ENCODE data around the gene VAV2. TPM values are rescaled to one million over a fixed set of nuclear protein-coding genes. Genes with fewer than 3 reads are reported as not detected.

Gene VAV2
- total and polyA plus RNA-seq, 5 donors: 4.7 to 11.4 (median 7.4) TPM

GRCh38 chr9:134005381-134005780 lies 13.3 kb upstream of the VAV2 start:
- no peaks in the 10 kb centered on the region for H3K27me3 ChIP-seq (ENCODE audit: control insufficient read depth, insufficient read depth)
- no peaks in the 10 kb centered on the region for H3K9me3 ChIP-seq (ENCODE audit: control insufficient read depth, low read length)
- WGBS: 90% methylated on average over 8 of the region's 8 CpGs
- intact Hi-C loops (cut with DNase I): no loop called here
- ATAC-seq (no peak), DNase-seq (no peak)
- no peaks in the 10 kb centered on the region for H3K4me1 ChIP-seq (ENCODE audit: control insufficient read depth, insufficient read depth, low read length)
- no peak overlapping the region for H3K27ac ChIP-seq (ENCODE audit: low read length)
- H3K4me3 ChIP-seq (ENCODE audit: low read length): no peak overlapping the region

GRCh38 chr9:134004881-134005280 lies 12.8 kb upstream of the VAV2 start:
- 83% methylated on average over 14 of the region's 14 CpGs for WGBS
- no peak for ATAC-seq
- DNase-seq: no peak
- no peaks in the 10 kb centered on the region for H3K9me3 ChIP-seq (ENCODE audit: control insufficient read depth, low read length)
- intact Hi-C loops (cut with DNase I): no loop called here
- no peak overlapping the region for H3K4me3 ChIP-seq (ENCODE audit: low read length)
- no peaks in the 10 kb centered on the region for H3K27me3 ChIP-seq (ENCODE audit: control insufficient read depth, insufficient read depth)
- no peak overlapping the region for H3K27ac ChIP-seq (ENCODE audit: low read length)
- H3K4me1 ChIP-seq (ENCODE audit: control insufficient read depth, insufficient read depth, low read length): no peaks in the 10 kb centered on the region

DNA sequence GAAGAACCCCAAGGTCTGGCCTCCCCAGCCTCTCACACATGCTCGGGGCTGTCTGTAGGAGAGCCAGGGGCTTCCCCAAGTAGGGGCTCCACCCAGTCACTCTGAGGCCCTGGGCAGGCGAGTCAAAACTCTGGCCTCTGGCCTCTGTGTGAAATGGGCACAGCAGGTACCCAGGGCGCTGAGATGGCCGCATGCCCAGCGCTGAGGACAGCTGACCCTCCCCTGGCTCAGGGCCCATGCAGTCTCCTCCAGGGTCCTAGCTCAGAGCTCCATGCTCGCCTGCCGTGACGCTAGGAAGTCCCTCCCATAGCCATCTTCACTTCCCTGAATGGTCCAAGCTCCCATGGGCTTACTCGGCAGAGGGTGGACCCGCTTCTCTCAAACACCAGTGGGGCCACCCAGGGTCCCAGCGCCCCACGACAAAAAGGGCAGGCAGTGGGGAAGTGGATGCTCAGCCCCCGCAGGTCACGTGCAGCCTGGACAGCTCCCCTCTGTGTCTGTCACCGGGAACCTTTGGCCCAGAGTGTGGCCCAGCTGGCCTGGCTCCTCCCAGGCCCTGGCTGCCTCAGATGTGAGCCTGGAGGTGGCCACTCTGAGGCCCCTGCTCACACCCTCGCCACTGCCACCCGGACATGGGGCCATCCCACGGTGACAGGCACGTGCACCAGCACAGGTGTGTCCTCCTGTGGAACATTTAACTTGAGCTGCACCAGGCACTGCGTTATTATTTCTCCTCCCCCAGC lies 12.2 kb upstream of the VAV2 start:
- no peak overlapping the region for H3K4me3 ChIP-seq (ENCODE audit: low read length)
- no peaks in the 10 kb centered on the region for H3K9me3 ChIP-seq (ENCODE audit: control insufficient read depth, low read length)
- ATAC-seq (no peak), DNase-seq (no peak)
- H3K4me1 ChIP-seq (ENCODE audit: control insufficient read depth, insufficient read depth, low read length): no peaks in the 10 kb centered on the region
- H3K27me3 ChIP-seq (ENCODE audit: control insufficient read depth, insufficient read depth): no peaks in the 10 kb centered on the region
- H3K27ac ChIP-seq (ENCODE audit: low read length): no peak overlapping the region
- 62% methylated on average over 20 of the region's 20 CpGs for WGBS
- intact Hi-C loops (cut with DNase I): no loop called here

DNA sequence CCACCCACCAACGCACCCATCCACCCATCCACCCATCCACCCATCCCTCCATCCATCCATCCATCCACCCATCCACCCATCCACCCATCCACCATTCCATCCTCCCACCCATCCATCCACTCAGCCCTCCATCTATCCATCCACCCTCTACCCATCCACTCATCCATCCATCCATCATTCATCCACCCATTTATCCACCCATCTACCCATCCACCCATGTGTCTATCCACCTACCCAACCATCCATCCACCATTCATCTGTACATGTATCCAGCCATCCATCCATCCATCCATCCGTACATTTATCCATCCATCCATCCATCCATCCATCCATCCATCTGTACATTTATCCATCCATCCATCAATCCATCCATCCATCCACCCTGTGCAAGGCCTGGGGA lies 11.1 kb upstream of the VAV2 start:
- no peaks in the 10 kb centered on the region for H3K4me1 ChIP-seq (ENCODE audit: control insufficient read depth, insufficient read depth, low read length)
- DNase-seq (no peak), ATAC-seq (no peak)
- no peaks in the 10 kb centered on the region for H3K9me3 ChIP-seq (ENCODE audit: control insufficient read depth, low read length)
- intact Hi-C loops (cut with DNase I): no loop called here
- WGBS: 91% methylated on average over 2 of the region's 2 CpGs
- H3K4me3 ChIP-seq (ENCODE audit: low read length): no peak overlapping the region
- H3K27ac ChIP-seq (ENCODE audit: low read length): no peak overlapping the region
- no peaks in the 10 kb centered on the region for H3K27me3 ChIP-seq (ENCODE audit: control insufficient read depth, insufficient read depth)

DNA sequence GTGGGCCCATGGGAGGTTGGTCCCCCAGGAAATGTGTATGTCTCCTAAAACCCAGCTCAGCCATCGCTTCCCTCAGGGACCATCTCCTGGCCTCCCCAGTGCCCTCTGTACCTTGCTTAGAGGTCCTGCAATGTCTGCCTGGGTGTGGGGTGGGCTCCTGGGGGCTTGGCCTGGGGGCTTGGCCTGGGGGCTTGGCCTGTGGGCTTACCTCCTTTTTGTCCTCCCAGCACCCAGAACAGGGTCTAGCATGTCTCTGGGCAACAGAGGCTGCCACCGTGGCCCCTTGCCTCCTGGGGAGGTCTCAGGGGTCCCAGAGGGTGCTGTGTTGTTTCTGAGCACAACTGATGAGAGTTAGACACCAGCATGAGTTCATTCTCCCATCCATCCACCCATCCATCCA lies 10.7 kb upstream of the VAV2 start:
- no peak overlapping the region for H3K4me3 ChIP-seq (ENCODE audit: low read length)
- no peaks in the 10 kb centered on the region for H3K27me3 ChIP-seq (ENCODE audit: control insufficient read depth, insufficient read depth)
- no peak overlapping the region for H3K27ac ChIP-seq (ENCODE audit: low read length)
- no peaks in the 10 kb centered on the region for H3K9me3 ChIP-seq (ENCODE audit: control insufficient read depth, low read length)
- H3K4me1 ChIP-seq (ENCODE audit: control insufficient read depth, insufficient read depth, low read length): no peaks in the 10 kb centered on the region
- intact Hi-C loops (cut with DNase I): no loop called here
- no peak for DNase-seq
- no peak for ATAC-seq
- WGBS: 89% methylated on average over 2 of the region's 2 CpGs

DNA sequence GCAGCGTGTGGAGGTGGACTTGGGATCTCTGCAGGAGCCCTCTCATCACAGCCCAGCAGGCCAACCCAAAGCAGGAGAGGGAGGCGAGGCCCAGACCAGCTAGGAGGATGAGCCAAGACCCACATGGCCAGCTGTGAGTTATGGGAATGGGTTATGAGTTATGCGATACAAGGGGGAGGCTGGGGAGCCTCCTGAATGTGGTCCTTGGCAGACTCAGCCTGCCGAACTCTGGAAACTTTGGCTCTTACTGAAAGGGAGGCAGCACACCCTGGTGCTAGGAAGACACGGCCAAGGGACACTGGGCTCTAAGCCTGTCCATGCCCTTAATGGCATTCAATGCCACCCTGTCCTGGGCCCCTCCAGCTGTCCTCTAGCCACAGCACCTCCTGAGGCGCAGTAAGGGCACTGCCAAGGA lies 7.7 kb upstream of the VAV2 start:
- 61% methylated on average over 6 of the region's 6 CpGs for WGBS
- no peak for DNase-seq
- Histone ChIP-seq H3K4me1 (ENCODE audit: control insufficient read depth, insufficient read depth, low read length) (no peaks in the 10 kb centered on the region), H3K27me3 (ENCODE audit: control insufficient read depth, insufficient read depth) (no peaks in the 10 kb centered on the region), H3K27ac (ENCODE audit: low read length) (no peak overlapping the region), H3K9me3 (ENCODE audit: control insufficient read depth, low read length) (no peaks in the 10 kb centered on the region), H3K4me3 (ENCODE audit: low read length) (no peak overlapping the region)
- ATAC-seq: no peak
- intact Hi-C loops (cut with DNase I): no loop called here

- Histone ChIP-seq H3K4me1 (ENCODE audit: control insufficient read depth, insufficient read depth, low read length) (no peaks in the 10 kb centered on the region), H3K4me3 (ENCODE audit: low read length) (no peak overlapping the region), H3K27me3 (ENCODE audit: control insufficient read depth, insufficient read depth) (no peaks in the 10 kb centered on the region), H3K27ac (ENCODE audit: low read length) (no peak overlapping the region), H3K9me3 (ENCODE audit: control insufficient read depth, low read length) (no peaks in the 10 kb centered on the region)
- ATAC-seq (no peak), DNase-seq (no peak)
- intact Hi-C loops (cut with DNase I): no loop called here
- WGBS: 98% methylated on average over 1 of the region's 1 CpG
Measured at GRCh38 chr9:133998915-133999595, 6.9 kb upstream of the VAV2 start.

GRCh38 chr9:133997584-133997983 lies 5.5 kb upstream of the VAV2 start:
- no peak for ATAC-seq
- Histone ChIP-seq H3K27ac (ENCODE audit: low read length) (no peak overlapping the region), H3K4me3 (ENCODE audit: low read length) (no peak overlapping the region), H3K27me3 (ENCODE audit: control insufficient read depth, insufficient read depth) (no peaks in the 10 kb centered on the region), H3K4me1 (ENCODE audit: control insufficient read depth, insufficient read depth, low read length) (no peaks in the 10 kb centered on the region), H3K9me3 (ENCODE audit: control insufficient read depth, low read length) (no peaks in the 10 kb centered on the region)
- DNase-seq: no peak
- intact Hi-C loops (cut with DNase I): no loop called here
- WGBS: 86% methylated on average over 2 of the region's 2 CpGs

DNA sequence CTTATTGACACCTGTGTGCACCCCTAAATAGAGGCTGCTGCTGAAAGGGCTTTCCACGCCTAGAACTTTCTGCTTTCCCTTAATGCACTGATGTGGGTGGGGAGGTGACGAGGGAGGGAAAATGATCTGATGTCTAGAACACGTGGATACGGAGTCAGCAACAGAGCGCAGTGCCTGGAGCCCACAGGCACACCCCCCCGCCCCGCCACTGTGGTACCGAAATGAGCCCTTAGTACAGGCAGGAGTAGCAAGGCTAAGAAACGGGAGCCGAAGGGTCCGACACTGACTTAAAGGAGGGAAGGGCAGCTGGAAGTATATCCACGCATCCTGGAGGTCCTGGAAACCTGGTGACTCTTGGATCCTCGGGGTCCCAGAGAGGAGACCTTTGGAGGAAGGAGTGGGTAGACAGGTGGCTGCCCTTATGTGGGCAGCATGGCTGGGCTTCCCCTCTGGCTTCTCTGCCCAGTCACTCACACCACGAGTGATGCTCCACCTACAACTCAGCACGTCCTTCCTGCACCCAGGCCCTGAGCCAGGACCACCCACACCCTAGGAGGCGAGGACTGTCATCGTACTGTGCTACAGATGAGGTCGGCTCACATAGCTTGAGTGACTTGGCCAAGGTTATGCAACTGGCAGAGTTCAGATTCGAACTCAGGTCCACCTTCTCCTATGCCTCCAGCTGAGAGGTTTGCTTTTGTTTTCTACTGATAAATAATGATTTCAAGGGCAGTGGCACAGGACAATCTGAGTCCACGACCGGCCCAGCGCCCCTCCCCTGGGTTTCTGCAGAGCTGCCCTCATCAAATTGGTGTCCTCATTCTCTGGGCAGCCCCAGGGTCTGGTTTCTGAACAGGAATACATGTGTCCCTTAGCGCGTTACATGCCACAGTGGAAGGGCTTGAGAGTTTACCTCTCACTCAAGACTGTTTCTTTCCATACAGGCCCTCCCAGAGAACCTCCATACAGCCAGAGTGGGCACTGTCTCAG lies 4.7 kb upstream of the VAV2 start:
- Histone ChIP-seq H3K4me1 (ENCODE audit: control insufficient read depth, insufficient read depth, low read length) (no peaks in the 10 kb centered on the region), H3K27ac (ENCODE audit: low read length) (no peak overlapping the region), H3K9me3 (ENCODE audit: control insufficient read depth, low read length) (no peaks in the 10 kb centered on the region), H3K27me3 (ENCODE audit: control insufficient read depth, insufficient read depth) (no peaks in the 10 kb centered on the region), H3K4me3 (ENCODE audit: low read length) (no peak overlapping the region)
- ATAC-seq (no peak), DNase-seq (no peak)
- intact Hi-C loops (cut with DNase I): no loop called here
- 55% methylated on average over 24 of the region's 24 CpGs for WGBS

DNA sequence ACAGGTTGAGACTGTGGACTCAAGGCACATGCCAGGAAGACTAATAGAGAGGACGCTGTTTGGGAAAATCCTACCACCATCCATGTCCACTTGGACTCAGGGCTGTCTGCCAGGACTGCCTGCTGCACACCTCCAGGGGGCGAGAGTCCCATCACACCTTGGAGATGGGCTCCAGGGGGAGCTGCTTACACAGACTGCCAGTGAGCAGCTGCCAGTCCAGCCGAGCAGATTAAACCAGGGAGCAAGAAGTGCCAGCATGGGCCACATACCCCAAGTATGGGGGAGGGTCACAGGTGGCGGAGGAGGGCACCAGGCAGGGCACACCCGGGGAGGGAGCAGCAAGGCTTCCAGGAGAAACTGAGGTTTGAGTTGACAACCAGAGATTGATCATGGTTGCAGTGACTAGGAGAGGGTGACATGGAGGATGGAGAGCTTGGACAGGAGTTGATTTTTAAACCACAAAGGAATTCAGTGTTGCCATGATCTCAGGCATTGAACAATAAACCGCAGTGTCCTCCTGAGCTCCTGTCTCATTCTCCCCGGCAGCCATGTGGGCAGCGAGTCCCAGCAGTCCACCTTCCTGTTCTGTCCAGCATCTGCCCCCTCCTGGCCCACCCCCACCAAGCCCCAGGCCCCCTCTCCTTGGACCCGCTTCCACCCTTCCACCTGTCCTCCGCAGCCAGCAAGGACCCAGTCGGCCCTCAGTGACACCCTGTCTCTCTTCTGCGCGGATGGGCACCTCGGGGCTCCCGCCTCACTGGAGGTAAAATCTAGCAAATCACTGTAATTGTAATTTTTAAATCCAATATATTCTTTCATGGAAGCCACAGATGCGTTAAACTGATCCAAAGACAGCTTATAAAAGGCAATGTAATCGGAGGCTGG lies 3.1 kb upstream of the VAV2 start:
- ATAC-seq: no peak
- intact Hi-C loops (cut with DNase I): loop anchor here in 2 of 4 donors (2.0 kb wide), 2 partner anchors 202 to 204 kb away; no protein-coding TSS in a partner anchor
- no peaks in the 10 kb centered on the region for H3K9me3 ChIP-seq (ENCODE audit: control insufficient read depth, low read length)
- no peak overlapping the region for H3K27ac ChIP-seq (ENCODE audit: low read length)
- DNase-seq: no peak
- no peaks in the 10 kb centered on the region for H3K27me3 ChIP-seq (ENCODE audit: control insufficient read depth, insufficient read depth)
- no peak overlapping the region for H3K4me3 ChIP-seq (ENCODE audit: low read length)
- 69% methylated on average over 17 of the region's 17 CpGs for WGBS
- peaks cover 5% of the 10 kb centered on the region for H3K4me1 ChIP-seq (ENCODE audit: control insufficient read depth, insufficient read depth, low read length)

All from right cardiac atrium (tissue), 5 donors.